DMS153 (cell line): Measurements from ENCODE around the gene TCL1A.
"Not testable (repeated sequence)": the region's sequence is repeated elsewhere in the genome, so short reads cannot be mapped to it uniquely, and the experiment has no call there.

Experiments used
- DNase-seq: peaks from one replicate; lab custom pipeline; 2025; lab: John Stamatoyannopoulos, UW

The TCL1A gene, protein sequence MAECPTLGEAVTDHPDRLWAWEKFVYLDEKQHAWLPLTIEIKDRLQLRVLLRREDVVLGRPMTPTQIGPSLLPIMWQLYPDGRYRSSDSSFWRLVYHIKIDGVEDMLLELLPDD

DNA sequence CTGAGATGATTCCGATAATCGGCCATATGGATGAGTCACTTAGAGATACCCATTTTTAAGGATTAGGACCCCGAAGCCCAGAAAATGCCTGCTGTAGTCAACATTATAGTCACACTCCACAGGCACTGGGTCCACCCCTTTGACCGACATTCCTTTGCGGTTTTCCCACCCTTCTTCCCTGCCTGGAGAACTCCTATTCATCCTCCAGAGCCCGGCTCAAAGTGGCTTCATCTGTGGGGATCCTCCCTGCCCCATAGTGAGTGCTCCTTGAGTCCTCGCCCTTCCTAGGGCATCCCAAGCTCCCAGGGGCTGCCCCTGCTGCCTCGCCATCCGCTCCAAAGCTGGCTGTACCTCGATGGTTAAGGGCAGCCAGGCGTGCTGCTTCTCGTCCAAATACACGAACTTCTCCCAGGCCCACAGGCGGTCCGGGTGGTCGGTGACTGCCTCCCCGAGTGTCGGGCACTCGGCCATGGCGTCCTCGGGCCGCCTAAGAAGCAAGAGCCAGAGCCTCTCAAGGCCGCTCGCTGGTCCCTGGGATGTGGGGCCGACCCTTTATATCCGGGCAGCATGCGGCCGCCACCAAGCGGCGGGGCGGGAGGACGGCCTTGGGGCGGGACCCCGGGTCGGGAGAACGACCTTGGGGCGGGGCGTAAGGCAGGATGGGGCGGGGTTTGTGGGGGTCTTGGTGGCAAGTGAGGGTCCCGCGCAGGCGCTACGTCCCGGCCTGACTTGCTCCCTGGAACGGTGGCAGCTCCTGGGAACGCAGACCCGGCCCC lies at the start of gene TCL1A:
TSS of gene TCL1A (minus strand) at position 530 of the 776 bp plus-strand sequence. CDS start at position 471, 59 bp downstream.
- DNase-seq: no peak

DNA sequence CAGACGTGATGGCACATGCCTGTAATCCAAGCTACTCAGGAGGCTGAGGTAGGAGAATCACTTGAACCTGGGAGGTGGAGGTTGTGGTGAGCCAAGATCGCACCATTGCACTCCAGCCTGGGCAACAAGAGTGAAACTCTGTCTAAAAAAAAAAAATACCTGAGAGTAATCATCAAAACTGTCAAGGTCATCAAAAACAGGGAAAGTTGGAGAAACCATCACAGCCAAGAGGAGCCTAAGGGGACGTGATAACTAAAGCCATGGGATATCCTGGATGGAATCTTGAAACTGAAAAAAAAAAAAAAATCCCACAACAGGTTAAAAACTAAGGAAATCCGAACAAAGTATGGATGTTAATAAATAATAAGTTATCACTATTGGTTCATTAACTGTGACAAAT lies 49.1 kb upstream of the TCL1A start:
- not testable (repeated sequence) for DNase-seq

DNA sequence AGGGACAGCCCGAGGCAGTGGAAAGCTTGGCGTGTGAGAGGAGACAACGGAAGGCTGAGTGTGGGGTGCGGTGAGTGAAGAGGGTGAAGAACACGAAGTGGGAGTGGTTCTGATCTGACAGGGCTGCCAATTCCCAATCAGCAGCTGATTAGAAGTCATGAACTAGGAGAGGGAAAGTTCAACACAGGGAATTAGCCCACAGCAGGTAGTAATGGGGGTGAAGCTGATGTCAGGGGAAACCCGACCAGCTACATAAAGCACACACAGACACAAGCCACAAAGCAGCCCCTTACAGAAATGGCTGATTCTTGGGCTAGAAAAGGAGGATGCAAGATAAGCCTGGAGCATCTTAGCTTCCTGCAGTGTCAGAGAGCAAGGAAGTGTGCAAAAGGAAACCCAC lies 47.5 kb upstream of the TCL1A start:
- no peak for DNase-seq

DNA sequence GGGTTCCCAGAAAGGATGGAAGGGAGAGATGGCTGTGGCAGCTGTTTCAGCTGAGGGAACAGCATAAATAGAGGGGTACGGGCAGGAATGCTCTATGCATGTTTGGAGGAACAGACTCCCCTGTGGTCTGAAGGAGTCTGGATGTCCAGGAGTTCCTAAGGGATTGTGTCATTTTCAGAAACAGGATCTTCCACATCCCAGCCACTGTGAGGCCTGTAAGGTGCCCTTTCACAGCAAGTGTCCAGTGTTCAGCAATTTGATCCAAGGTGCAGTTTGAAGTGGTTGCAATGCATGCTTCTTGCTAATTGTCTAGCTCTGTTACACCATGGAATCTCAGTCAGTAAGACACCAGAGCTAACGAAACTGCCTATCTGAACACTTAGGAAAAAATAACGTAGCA lies 46.7 kb upstream of the TCL1A start:
- DNase-seq: no peak

DNA sequence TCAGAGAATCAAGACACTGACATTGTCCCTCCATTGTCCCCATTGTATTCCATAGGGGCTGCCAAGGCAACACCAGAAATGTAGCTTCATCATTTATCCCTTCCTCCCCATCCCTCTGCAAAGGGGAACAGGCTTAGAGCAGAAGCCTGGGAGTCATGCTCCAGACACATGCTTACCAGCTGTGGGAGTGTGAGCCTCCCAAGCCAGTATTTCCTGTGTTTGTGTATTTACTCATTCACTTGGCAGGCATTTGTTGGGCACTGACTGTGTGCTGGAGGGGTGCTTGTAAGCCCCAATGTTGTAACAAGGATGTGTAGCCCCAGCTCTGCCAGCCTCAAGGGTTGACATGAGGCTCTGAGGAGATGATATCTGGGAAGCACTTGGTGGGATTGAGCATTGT lies 46.0 kb upstream of the TCL1A start:
- peak; percentile 45 for DNase-seq

DNA sequence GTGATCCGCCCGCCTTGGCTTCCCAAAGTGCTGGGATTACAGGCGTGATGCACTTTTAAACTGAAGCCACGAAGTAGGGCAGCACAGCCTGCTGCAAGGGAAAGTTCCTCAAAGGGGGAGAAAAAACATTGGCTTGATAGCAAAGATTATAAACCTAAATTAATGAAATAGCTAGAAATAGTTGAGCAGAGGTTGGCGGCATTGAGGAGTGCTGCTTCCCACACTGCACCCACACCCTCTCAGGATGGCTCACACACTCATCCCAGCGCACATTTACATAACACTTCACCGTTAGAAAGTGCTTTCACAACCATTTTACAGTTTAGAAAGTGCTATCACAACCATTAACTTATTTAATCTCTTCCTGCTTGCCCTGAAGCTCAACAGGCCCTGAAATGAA lies 44.4 kb upstream of the TCL1A start:
- peak; percentile 44 for DNase-seq

DNA sequence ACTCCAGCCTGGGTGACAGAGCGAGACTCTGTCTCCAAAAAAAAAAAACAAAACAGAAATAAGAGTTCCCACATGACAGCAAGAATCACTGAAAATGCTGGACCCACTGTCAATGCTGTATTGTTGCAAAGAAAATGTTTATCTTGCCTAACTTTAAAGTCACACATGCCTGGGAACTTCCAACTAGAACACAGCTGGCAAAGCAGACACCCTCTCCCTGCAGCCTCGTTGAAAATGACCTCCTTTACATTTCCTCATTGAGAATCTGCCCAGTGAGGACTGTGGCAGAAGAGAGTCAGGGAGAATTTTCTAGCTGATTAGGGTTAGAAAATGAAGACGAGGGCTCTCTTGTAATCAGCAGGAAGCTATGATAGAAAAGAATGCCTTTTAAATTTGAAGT lies 42.8 kb upstream of the TCL1A start:
- DNase-seq: no peak

DNA sequence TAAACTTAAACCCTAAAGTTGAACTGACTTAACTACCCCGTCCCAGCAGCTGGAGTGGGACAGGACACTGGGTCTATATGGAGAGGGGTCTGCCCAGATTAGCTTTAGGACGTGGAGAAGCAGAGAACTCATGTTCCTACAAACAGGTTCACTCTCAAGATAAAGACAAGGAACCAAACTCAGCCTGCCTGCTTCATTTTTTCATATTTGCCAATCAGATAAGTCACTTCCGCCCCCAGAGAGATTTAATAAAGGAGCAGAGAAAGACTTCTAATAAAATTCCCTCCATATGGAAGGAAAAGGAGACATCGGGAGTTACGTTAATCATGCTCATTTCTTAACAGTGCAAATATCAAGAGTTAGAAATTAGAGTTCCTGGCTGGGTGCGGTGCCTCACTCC lies 42.2 kb upstream of the TCL1A start:
- no peak for DNase-seq

DNA sequence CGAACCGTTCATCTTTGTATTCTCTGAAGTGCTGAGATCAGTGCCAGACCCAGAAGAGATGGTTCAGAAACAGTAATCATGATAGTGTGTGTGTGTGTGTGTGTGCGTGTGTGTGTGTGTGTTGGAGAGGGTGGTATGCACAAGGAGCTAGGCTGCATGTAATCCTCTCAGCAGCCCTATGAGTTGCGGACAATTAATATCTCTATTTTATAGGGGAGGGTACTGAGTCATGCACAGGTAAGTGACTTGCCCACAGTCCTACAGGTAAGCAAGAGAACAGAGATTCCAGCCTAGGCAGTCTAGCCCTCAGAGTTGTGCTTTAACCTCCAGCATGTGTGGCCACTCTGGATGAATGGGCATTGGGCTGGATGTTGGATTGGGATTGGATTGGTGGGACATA lies 27.9 kb upstream of the TCL1A start:
- DNase-seq: no peak

DNA sequence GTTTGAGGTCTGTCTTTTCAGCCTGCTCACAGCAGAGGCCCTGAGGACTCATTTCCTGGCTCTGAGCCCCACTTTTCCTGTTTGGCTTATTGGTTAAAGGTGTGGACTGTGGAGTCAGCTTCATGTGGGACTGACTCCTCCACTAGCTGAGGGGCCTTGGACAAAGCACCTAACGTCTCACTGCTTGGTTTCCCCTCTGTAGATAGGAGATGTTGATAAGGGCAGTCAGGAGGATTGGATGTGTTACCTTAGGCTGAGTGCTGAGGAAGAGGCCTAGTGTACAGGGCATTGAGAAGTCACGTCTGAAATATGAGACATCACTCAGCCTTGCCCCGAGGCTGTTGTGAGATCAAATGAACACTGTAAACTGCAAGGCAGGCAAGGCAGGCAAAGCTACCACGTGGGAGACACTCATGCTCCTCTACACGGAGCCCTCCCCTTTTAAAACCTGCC lies 27.1 kb upstream of the TCL1A start:
- peak; percentile 87 for DNase-seq

DNA sequence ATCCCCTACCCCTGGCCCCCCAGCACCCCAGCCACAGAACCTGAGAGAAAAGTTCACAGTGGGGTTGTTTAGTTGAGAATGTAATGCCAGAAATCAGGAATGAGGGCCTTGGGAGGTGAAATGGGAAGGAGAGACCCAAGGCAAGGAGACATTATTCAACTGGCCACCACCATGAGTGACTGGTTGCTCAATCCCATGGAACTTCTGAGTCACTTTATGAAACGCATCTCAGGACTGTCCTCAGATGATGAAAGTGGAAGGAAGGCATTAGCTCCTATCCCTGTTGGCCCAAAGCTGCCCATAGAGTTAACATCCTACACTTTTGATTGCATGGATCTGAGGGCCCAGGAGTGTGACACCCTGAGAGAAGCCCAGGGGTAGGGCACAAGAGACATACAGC lies 25.4 kb upstream of the TCL1A start:
- no peak for DNase-seq

DNA sequence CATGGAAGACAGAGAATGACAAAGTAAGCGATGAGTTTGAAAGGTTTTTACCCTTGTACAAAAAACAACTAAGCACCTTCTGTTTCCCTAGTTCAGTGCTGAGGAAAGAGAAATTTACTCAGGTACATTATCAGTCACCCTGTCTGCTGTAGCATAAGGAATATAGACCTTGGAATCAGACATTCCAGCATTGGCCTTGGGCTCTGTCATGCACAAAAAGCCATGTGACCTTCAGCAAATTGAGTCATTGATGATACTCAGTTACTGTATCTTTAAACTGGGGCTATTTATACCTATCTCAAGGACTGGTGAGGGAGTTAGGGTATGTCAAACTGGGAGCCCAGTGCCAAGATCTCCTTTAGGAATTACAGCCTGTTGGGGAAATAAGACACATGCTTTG lies 19.3 kb upstream of the TCL1A start:
- no peak for DNase-seq

DNA sequence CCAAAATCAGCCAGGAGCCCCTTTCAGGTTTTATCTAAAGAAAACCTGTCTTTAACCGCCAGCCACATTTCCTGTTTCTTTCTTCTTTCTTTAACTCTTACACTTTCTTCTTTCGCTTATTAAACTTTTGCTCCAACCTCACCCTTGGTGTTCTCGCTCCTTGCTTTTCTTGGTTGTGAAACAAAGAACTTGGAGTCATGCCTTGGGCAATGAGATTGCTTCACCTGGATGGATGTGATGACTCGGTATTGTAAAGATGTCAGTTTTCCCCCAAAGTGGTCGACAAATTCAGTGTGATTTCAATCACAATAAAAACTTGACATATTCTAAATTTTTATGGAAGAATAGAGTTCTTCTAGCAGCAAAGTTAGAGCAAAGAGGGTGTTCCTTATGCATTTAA lies 16.2 kb upstream of the TCL1A start:
- DNase-seq: no peak

DNA sequence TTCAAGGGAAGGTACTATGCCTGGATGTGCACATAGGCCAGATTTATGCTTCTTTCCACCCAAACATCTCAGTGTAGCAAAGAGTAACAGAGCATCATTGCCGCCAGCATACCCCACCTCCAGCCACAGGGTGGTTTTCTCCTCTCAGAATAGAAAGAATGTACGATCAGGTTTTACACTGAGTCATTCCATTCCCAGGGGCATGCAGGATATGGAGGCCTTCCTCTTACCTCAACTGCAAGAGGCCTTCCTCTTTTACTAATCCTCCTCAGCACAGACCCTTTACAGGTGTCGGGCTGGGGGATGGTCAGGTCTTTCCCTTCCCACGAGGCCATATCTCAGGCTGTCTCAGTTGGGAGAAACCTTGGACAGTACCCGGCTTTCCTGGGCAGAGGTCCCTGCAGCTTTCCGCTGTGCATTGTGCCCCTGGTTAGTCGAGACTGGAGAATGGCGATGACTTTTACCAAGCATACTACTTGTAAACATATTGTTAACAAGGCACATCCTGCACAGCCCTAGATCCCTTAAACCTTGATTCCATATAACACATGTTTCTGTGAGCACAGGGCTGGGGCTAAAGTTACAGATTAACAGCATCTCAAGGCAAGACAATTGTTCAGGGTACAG lies 15.6 kb upstream of the TCL1A start:
- not testable (repeated sequence) for DNase-seq

DNA sequence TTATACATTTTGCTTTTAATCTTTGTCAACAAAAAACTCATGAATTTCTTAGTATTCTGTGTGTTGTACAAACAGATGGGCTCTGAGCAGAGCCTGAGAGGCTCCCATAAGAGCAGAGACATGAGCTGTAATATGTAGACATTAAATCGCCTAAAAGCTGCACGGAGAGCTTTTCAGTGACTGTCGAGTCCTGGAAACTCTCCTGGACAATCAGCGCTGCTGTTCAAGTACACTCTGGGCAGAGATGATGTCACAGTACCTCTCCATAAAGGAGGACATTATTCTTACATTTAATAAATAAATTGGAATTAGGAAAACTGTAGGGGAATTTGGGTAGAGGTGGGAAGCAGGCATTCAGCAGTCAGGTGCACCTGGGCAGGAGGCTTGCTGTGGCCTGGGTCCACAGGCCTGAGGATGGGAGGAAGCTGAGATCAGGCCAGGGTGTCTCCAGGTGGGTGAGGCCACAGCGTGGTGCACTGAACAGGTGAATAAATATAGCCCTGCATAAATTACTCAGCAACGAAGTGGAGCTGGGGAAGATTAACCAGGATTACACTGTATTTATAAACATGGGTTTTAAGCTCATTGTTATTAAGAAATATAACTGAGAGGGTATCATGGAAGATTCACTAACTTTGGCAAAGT lies 13.3 kb upstream of the TCL1A start:
- DNase-seq: peak; percentile 61

DNA sequence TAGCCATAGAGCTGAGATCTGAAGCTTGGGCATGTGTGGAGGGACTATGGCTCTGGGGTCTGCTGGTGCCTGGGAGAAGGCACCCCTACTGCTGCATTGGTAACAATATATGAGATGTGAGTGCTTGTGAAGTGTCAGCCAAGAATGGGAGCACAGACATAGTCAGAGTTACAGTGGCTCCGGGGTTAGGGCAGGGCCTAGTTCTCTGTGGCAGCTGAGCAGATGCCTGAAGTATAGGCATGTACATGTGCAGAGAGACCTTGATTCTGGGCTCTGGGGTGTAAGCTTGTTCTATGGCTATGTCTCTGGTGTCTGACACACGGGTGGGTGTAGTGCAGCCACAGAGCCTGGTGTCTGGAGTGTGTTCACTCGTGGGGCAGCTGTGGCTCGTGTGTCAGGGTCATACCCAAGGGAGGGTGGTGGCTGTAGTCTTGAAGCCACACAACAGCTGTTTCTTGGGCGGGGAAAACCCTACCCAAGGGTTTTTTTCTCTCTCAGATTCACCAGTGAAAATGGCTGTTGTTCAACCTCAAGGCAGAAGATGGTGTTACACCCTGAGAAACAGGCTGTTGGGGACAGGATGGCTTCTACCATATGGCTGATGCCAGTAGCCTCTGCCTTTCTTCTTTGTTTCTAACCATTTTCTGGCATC lies 11.9 kb upstream of the TCL1A start:
- DNase-seq: no peak

DNA sequence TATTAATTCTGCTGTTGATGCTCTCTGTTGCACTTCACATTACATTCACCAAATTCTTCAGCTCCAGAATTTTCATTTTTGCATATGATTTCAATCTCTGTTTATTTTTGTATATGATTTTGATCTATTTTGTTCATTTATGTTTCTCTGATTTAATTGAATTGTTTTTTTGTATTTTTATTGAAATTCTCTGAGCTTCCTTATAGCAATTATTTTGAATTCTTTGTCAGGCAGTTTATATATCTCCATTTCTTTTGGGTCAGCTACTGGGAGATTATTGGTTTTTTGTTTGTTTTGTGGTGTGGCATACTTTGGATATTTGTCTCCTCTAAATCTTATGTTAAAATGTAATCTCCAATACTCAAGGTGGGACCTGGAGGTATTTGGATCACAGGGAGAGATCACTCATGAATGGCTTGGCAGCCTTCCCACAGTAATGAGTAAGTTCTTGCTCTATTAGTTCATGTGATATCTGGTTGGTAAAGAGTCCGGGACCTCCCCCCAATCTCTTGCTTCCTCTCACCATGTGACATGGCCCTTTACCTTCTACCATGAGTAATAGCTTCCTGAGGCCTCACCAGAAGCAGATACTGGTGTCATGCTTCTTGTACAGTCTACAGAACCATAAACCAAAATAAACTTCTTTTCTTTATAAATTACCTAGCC lies 8.7 kb upstream of the TCL1A start:
- DNase-seq: no peak

DNA sequence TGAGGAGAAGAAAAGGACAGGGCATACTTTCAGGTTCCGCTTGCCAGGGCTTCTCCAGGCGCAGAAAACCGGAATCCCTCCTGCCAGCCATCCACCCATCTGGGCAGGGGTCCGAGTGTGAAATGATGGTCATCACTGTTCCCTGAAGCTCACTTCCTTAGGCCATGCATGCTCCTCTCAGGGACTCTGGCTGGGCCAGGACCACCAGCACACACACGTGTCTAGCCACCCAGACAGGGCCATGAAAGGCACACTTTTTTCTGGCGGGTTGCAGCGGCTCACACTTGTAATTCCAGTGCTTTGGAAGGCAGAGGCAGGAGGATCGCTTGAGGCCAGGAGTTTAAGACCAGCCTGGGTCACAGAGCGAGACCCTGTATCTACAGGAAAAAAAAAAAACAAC lies 1.5 kb downstream of the TCL1A start:
- DNase-seq: no peak

DNA sequence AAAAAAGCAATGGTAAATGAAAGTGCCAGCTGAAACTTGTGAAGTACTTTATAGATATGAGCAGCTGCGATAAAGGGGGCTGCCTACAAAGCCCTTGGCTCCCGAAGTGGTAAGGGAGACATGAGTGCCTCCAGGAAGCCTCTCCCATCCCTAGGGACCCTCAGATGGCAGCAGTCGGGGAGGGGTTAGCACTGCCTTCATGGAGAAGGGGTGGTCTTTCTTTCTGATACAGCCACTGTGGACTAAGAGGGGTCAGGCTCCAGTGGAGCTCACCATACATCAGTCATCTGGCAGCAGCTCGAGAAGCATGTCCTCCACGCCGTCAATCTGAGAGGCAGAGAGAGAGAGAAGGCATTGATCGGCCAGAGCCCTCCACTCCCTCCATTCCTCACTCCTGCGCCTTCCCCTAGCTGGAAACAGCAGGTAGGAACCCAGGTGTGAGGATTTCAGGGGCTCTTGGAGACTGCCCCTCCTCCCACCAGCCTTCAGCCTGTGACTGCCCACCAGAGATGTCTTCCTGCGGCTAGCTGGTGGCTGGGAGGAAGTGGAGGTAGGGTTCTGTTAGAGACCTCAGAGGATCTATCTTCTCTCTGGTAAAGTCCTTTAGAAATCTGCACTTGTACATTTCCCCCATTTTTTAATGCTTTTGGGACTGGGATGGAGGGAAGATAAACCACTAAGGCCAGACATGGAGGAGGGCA lies 2.3 kb downstream of the TCL1A start:
- DNase-seq: no peak

DNA sequence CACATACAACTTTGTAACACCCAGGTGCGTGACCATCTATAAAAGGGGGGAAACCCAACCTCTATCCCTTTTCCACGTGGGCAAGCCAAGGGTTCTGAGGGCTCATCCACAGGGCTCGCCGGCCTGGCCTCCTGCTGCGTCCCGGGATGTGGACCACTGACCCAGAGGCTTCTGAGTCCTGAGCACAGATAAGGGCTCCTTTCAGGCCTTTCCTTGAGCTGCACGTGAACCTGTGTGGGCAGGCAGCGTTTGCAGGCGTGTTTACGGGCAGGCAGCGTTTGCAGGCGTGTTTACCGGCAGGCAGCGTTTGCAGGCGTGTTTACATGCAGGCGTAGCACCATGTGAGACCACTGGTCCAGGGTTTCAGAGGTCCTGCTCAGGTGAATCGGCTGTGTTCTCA lies 3.8 kb downstream of the TCL1A start:
- no peak for DNase-seq

DNA sequence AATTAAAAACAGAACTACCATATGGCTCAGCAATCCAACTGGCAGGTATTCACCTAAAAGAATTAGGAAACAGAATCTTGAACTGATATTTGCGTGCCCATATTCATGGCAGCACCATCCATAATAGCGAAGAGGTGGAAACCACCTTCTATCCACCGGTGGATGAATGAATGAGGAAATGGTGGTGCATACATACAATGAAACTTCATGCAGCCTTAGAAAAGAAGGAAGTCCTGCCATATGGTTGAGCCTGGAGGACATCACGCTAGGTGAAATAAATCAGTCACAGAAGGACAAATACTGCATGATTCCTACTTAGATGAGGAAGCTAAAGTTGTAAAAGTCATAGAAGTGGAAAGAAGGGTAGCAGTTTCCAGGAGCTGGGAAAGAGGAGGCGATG lies 6.6 kb downstream of the TCL1A start:
- no peak for DNase-seq
